ENCODE data around the gene FNBP1L.

FNBP1L gene

GRCh38 chr1:93483200-93483599 lies 35.3 kb downstream of the FNBP1L start:
- Histone ChIP-seq H4K20me1 (ENCODE audit: insufficient read depth, low read length) (no peaks in the 10 kb centered on the region), H3K4me3 (ENCODE audit: low read depth, low read length, poor library complexity, severe bottlenecking) (no peak overlapping the region), H3K9me2 (ENCODE audit: low read depth, low read length) (no peaks in the 10 kb centered on the region), H3K27ac (ENCODE audit: low read depth, low read length, poor library complexity, severe bottlenecking) (no peak overlapping the region), H2AFZ (ENCODE audit: low read length) (no peak overlapping the region), H3K9ac (ENCODE audit: low read length) (no peak overlapping the region), H3K9me3 (ENCODE audit: low read length) (peaks cover 2% of the 10 kb centered on the region; the same call in 1 of the 2 replicates), H3K79me2 (ENCODE audit: insufficient read depth, low read length) (no peaks in the 10 kb centered on the region), H3F3A (ENCODE audit: insufficient read depth, low read length) (no peaks in the 10 kb centered on the region), H3K4me2 (ENCODE audit: low read length) (no peak overlapping the region), H3K27me3 (ENCODE audit: insufficient read depth, low read length) (no peaks in the 10 kb centered on the region), H3K4me1 (ENCODE audit: insufficient read depth, low read length, severe bottlenecking) (no peaks in the 10 kb centered on the region), H3K36me3 (ENCODE audit: insufficient read depth, low read length) (no peaks in the 10 kb centered on the region)
- TF ChIP-seq EZH2 (IDR thresholded peaks at IDR 0.05; ENCODE audit: borderline replicate concordance, low read length) (no peak), CTCF (IDR thresholded peaks at IDR 0.05; ENCODE audit: low read length) (no peak)

GRCh38 chr1:93483606-93484005 lies 35.7 kb downstream of the FNBP1L start:
- Histone ChIP-seq H3K4me3 (ENCODE audit: low read depth, low read length, poor library complexity, severe bottlenecking) (no peak overlapping the region), H3K4me2 (ENCODE audit: low read length) (no peak overlapping the region), H3K9me3 (ENCODE audit: low read length) (peaks cover 2% of the 10 kb centered on the region; the same call in 1 of the 2 replicates), H3F3A (ENCODE audit: insufficient read depth, low read length) (no peaks in the 10 kb centered on the region), H3K4me1 (ENCODE audit: insufficient read depth, low read length, severe bottlenecking) (no peaks in the 10 kb centered on the region), H2AFZ (ENCODE audit: low read length) (no peak overlapping the region), H3K79me2 (ENCODE audit: insufficient read depth, low read length) (no peaks in the 10 kb centered on the region), H4K20me1 (ENCODE audit: insufficient read depth, low read length) (no peaks in the 10 kb centered on the region), H3K27ac (ENCODE audit: low read depth, low read length, poor library complexity, severe bottlenecking) (no peak overlapping the region), H3K36me3 (ENCODE audit: insufficient read depth, low read length) (no peaks in the 10 kb centered on the region), H3K9ac (ENCODE audit: low read length) (no peak overlapping the region), H3K9me2 (ENCODE audit: low read depth, low read length) (no peaks in the 10 kb centered on the region), H3K27me3 (ENCODE audit: insufficient read depth, low read length) (no peaks in the 10 kb centered on the region)
- TF ChIP-seq EZH2 (IDR thresholded peaks at IDR 0.05; ENCODE audit: borderline replicate concordance, low read length) (no peak), CTCF (IDR thresholded peaks at IDR 0.05; ENCODE audit: low read length) (no peak)

GRCh38 chr1:93488207-93488606 lies 40.3 kb downstream of the FNBP1L start:
- Histone ChIP-seq H3K4me2 (ENCODE audit: low read length) (no peak overlapping the region), H3K4me1 (ENCODE audit: insufficient read depth, low read length, severe bottlenecking) (no peaks in the 10 kb centered on the region), H3F3A (ENCODE audit: insufficient read depth, low read length) (no peaks in the 10 kb centered on the region), H3K4me3 (ENCODE audit: low read depth, low read length, poor library complexity, severe bottlenecking) (no peak overlapping the region), H3K9me2 (ENCODE audit: low read depth, low read length) (no peaks in the 10 kb centered on the region), H4K20me1 (ENCODE audit: insufficient read depth, low read length) (no peaks in the 10 kb centered on the region), H3K9me3 (ENCODE audit: low read length) (no peaks in the 10 kb centered on the region), H3K36me3 (ENCODE audit: insufficient read depth, low read length) (no peaks in the 10 kb centered on the region), H3K9ac (ENCODE audit: low read length) (no peak overlapping the region), H3K79me2 (ENCODE audit: insufficient read depth, low read length) (no peaks in the 10 kb centered on the region), H3K27ac (ENCODE audit: low read depth, low read length, poor library complexity, severe bottlenecking) (no peak overlapping the region), H3K27me3 (ENCODE audit: insufficient read depth, low read length) (no peaks in the 10 kb centered on the region), H2AFZ (ENCODE audit: low read length) (no peak overlapping the region)
- TF ChIP-seq EZH2 (IDR thresholded peaks at IDR 0.05; ENCODE audit: borderline replicate concordance, low read length) (no peak), CTCF (IDR thresholded peaks at IDR 0.05; ENCODE audit: low read length) (no peak)
